SIG-M5 treated with dmso at 0.1 percent for 504 hours (cell line): ENCODE data around the gene EIF5A.
A peak's percentile ranks its signal among the peaks of the same experiment; 100 is the strongest.

ENCODE experiments used
- DNase-seq: peaks from one replicate; lab custom pipeline; 2025; ENCODE audit not compliant: unreplicated experiment; lab: John Stamatoyannopoulos, UW

The EIF5A gene

GRCh38 chr17:7306911-7307685, at the start of gene EIF5A:
TSS of gene EIF5A (plus strand) at chr17:7307628. CDS start at chr17:7309636, 2,008 bp downstream.
- peak; percentile 99 for DNase-seq

GRCh38 chr17:7258731-7259554, 48.5 kb upstream of the EIF5A start:
- DNase-seq, result peak; percentile 54

- no peak for DNase-seq
These were observed 47.9 kb upstream of the EIF5A start for GRCh38 chr17:7259555-7259889.

GRCh38 chr17:7260151-7260550, 47.3 kb upstream of the EIF5A start:
- no peak for DNase-seq

- no peak for DNase-seq
These were observed 46.6 kb upstream of the EIF5A start for GRCh38 chr17:7260651-7261378.

- no peak for DNase-seq
These were observed 45.8 kb upstream of the EIF5A start for GRCh38 chr17:7261379-7262191.

- DNase-seq, result peak; percentile 44
These were observed 45.1 kb upstream of the EIF5A start, which contains the start of gene CLDN7 for GRCh38 chr17:7262192-7262934. TSS of gene CLDN7 (minus strand) at chr17:7262478. CDS start at chr17:7262043, 435 bp downstream.

GRCh38 chr17:7262935-7263800, 44.3 kb upstream of the EIF5A start:
- peak; percentile 48 for DNase-seq

- DNase-seq, result no peak
These were observed 43.7 kb upstream of the EIF5A start for GRCh38 chr17:7263801-7264078.

- no peak for DNase-seq
These were observed 40.6 kb upstream of the EIF5A start for GRCh38 chr17:7266784-7267183.

GRCh38 chr17:7279448-7279847, 28.0 kb upstream of the EIF5A start:
- no peak for DNase-seq

- peak; percentile 92 for DNase-seq
These were observed 26.8 kb upstream of the EIF5A start for GRCh38 chr17:7280519-7281073.

- DNase-seq, result peak; percentile 91
These were observed 26.1 kb upstream of the EIF5A start, which contains the start of gene SLC2A4 for GRCh38 chr17:7281074-7281952. TSS of gene SLC2A4 (plus strand) at chr17:7281718. CDS start at chr17:7281935, 217 bp downstream.

GRCh38 chr17:7281953-7282751, 25.3 kb upstream of the EIF5A start:
- no peak for DNase-seq

GRCh38 chr17:7282752-7283321, 24.6 kb upstream of the EIF5A start:
- peak; percentile 42 for DNase-seq

GRCh38 chr17:7283471-7284216, 23.8 kb upstream of the EIF5A start:
- no peak for DNase-seq
